HG03103 (cell line): ENCODE data around the gene CCDC152.
"Not testable (repeated sequence)": the region's sequence is repeated elsewhere in the genome, so short reads cannot be mapped to it uniquely, and the experiment has no call there.

Experiments
- ATAC-seq: cut with Tn5 transposase; IDR thresholded peaks from one replicate; pipeline ENCODE4 v1.9.1; 2021; ENCODE audit warnings: low read depth; ENCODE audit not compliant: unreplicated experiment

Gene CCDC152

GRCh38 chr5:42843675-42844292 lies 87.2 kb downstream of the CCDC152 start:
- ATAC-seq = no peak

GRCh38 chr5:42844408-42844807 lies 87.8 kb downstream of the CCDC152 start:
- ATAC-seq = not testable (repeated sequence)

- no peak for ATAC-seq
Measured at GRCh38 chr5:42848545-42848944, 91.9 kb downstream of the CCDC152 start.

- no peak for ATAC-seq
Measured at GRCh38 chr5:42851481-42851880, 94.9 kb downstream of the CCDC152 start.
